Panc1 (cell line): ENCODE data around the gene SLC13A3. TPM values are rescaled to one million over a fixed set of nuclear protein-coding genes. Genes with fewer than 3 reads are reported as not detected.

Source experiments
- ATAC-seq: fragments of 200-7000 bp; cut with Tn5 transposase; 2 replicates; pipeline ENCODE4 v1.9.1; 2020; ENCODE audit warnings: mild to moderate bottlenecking, moderate library complexity
- BruUV-seq: library from RNA; stranded (reverse); fragments of 400-500 nt; replicated peaks from 2 replicates; lab custom pipeline; 2021; lab: Mats Ljungman, UMichigan
- CTCF ChIA-PET: fragments of 300-600 bp; sonication (Branson Sonifier 250); formaldehyde crosslinking; loops from one replicate; lab custom pipeline; 2022; ENCODE audit warnings: antibody characterized with exemption; lab: Charles Lee
- POLR2A ChIA-PET: fragments of 300-600 bp; sonication (Branson Sonifier 250); formaldehyde crosslinking; loops from one replicate; lab custom pipeline; 2022; ENCODE audit warnings: antibody characterized with exemption; lab: Charles Lee
- DNase-seq: peaks from one replicate; pipeline ENCODE4 v3.0.0-alpha.2; 2010; ENCODE audit warnings: low read depth, low spot score
- H3K27ac ChIP-seq: 2 replicates; pipeline ENCODE4 v1.5.1; 2011; ENCODE audit warnings: mild to moderate bottlenecking, low read length, inconsistent platforms
- H3K27me3 ChIP-seq: fragments of 200-500 bp; sonication (Bioruptor generic); 2 replicates; pipeline ENCODE4 v1.6.0; 2014; ENCODE audit warnings: low read length, inconsistent platforms; ENCODE audit not compliant: control insufficient read depth, insufficient read depth
- H3K36me3 ChIP-seq: fragments of 200-500 bp; sonication (Bioruptor generic); 2 replicates; pipeline ENCODE4 v1.5.1; 2014; ENCODE audit warnings: inconsistent platforms, mild to moderate bottlenecking, low read length, moderate library complexity; ENCODE audit not compliant: control insufficient read depth, insufficient read depth
- H3K4me1 ChIP-seq: 2 replicates; pipeline ENCODE4 v1.5.1; 2011; ENCODE audit warnings: inconsistent platforms, mild to moderate bottlenecking, low read length, moderate library complexity; ENCODE audit not compliant: control insufficient read depth, insufficient read depth
- H3K4me3 ChIP-seq, 2 experiments: 2 replicates each; pipeline ENCODE4 v1.5.1; 2011 to 2012; ENCODE audit warnings: low read depth in 2 of 2, low read length in 2 of 2, mild to moderate bottlenecking in 2 of 2, inconsistent platforms in 1 of 2, moderate library complexity in 1 of 2
- H3K9me3 ChIP-seq: fragments of 200-500 bp; sonication (Bioruptor generic); 2 replicates; pipeline ENCODE4 v1.5.1; 2014; ENCODE audit warnings: low read depth, mild to moderate bottlenecking, inconsistent platforms, low read length, moderate library complexity; ENCODE audit not compliant: control insufficient read depth, insufficient read depth
- CTCF ChIP-seq: fragments of 450-650 bp; IDR thresholded peaks from 2 replicates; pipeline ENCODE4 v1.5.1; 2017; ENCODE audit warnings: mild to moderate bottlenecking
- POLR2AphosphoS5 ChIP-seq: IDR thresholded peaks from 2 replicates; pipeline ENCODE4 v1.6.1; 2012; ENCODE audit warnings: mild to moderate bottlenecking, low read depth, low read length, moderate library complexity
- SIN3A ChIP-seq: IDR thresholded peaks from 2 replicates; pipeline ENCODE4 v1.6.1; 2012; ENCODE audit warnings: low read depth, mild to moderate bottlenecking, low read length, moderate library complexity, borderline replicate concordance; ENCODE audit not compliant: insufficient read depth
- TCF7L2 ChIP-seq: IDR thresholded peaks from 2 replicates; pipeline ENCODE4 v1.6.1; 2011; ENCODE audit warnings: mild to moderate bottlenecking, low read depth, low read length, inconsistent platforms
- in situ Hi-C: cut with HindIII; loops from 2 replicates; pipeline ENCODE4 v1.10.0; 2016; ENCODE audit warnings: low sequenced_read_pairs, low pct_unique_long_range_greater_than_20kb
- intact Hi-C: fragments of 100-400 bp; cut with micrococcal nuclease; formaldehyde crosslinking; loops from one replicate; pipeline ENCODE4 v1.10.0; 2022; ENCODE audit not compliant: unreplicated experiment
- total RNA-seq: library from RNA; stranded (reverse); gene quantifications from one replicate; pipeline ENCODE4 v1.2.1, GENCODE V29; 2021; ENCODE audit not compliant: unreplicated experiment
- TF ChIP-seq, protein P1 (sequence below), 2 experiments: IDR thresholded peaks; 2 replicates each; pipeline ENCODE4 v1.6.1; 2011 to 2012; ENCODE audit warnings: low read depth in 2 of 2, control low read depth in 1 of 2, low read length in 1 of 2, mild to moderate bottlenecking in 1 of 2, moderate library complexity in 1 of 2; ENCODE audit not compliant: insufficient read depth in 1 of 2

SLC13A3 gene
- total RNA-seq, 1 experiment from 2014 or later: 0.31 TPM

DNA sequence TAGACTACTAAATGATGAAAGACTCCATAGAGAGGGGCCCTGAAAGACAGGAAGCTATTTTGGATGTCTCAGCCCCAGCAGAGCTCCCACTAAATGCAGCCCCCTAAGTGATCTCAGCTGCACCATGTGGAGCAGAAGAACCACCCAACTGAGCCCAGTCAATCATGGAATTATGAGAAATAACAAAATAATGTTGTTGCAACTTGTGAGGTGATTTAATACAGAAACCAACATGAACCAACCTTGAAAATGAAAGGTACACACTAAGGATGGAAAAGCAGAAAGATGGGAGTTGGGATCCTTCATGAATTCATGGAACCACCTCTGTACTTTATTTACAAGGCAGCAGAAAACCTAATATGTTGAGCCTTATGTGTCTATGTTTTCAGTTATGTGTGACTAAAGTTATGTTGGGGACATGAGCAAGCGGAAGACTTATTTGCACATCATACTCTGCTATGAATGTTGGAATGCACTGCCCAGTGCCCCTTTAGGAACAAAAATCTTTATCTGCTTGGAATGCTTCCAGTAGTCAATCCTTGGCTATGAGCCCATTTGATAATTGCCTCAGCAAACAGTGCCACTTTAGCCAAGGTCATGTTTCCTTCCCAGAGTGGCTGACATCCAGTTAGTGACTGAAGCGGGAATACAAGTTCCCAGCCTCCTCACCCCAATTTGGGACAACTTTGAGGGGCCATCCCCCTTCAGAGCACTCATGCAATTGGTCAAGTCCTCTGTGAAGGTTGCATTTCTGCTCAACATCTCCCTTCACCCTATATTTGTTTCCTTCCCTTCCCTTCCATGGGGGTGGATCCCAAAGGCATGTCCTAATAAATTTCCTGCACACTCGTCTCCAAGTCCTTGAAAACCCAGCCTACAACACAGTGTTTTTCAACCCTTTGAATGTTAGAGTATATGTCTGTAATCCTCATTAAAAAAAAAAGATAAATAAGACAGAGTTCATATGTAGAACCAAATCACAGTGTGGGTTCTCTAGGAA is 19.6 kb upstream of the SLC13A3 start:
- Histone ChIP-seq H3K4me1 (no peaks in the 10 kb centered on the region), H3K27me3 (no peaks in the 10 kb centered on the region), H3K4me3 (no peak overlapping the region), H3K27ac (no peak overlapping the region), H3K36me3 (no peaks in the 10 kb centered on the region), H3K9me3 (peaks cover 3% of the 10 kb centered on the region; the same call in 1 of the 2 replicates)
- CTCF ChIA-PET: interaction anchor here (0.5 kb wide), 1 partner anchor 186 kb away, joined by 3 read pairs; no protein-coding TSS in a partner anchor
- intact Hi-C loops (no loop called here), in situ Hi-C loops (no loop called here)
- TF ChIP-seq, protein P1, sequence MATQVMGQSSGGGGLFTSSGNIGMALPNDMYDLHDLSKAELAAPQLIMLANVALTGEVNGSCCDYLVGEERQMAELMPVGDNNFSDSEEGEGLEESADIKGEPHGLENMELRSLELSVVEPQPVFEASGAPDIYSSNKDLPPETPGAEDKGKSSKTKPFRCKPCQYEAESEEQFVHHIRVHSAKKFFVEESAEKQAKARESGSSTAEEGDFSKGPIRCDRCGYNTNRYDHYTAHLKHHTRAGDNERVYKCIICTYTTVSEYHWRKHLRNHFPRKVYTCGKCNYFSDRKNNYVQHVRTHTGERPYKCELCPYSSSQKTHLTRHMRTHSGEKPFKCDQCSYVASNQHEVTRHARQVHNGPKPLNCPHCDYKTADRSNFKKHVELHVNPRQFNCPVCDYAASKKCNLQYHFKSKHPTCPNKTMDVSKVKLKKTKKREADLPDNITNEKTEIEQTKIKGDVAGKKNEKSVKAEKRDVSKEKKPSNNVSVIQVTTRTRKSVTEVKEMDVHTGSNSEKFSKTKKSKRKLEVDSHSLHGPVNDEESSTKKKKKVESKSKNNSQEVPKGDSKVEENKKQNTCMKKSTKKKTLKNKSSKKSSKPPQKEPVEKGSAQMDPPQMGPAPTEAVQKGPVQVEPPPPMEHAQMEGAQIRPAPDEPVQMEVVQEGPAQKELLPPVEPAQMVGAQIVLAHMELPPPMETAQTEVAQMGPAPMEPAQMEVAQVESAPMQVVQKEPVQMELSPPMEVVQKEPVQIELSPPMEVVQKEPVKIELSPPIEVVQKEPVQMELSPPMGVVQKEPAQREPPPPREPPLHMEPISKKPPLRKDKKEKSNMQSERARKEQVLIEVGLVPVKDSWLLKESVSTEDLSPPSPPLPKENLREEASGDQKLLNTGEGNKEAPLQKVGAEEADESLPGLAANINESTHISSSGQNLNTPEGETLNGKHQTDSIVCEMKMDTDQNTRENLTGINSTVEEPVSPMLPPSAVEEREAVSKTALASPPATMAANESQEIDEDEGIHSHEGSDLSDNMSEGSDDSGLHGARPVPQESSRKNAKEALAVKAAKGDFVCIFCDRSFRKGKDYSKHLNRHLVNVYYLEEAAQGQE (IDR thresholded peaks at IDR 0.05; ENCODE audit: insufficient read depth in 1 of 2, low read depth in 2 of 2, low read length in 1 of 2): no peak
- TF ChIP-seq POLR2AphosphoS5 (no peak), SIN3A (no peak), CTCF (no peak), TCF7L2 (no peak)
- DNase-seq (no peak), ATAC-seq (no peak)
- no TSS peak for BruUV-seq
- POLR2A ChIA-PET: no interaction called here

DNA sequence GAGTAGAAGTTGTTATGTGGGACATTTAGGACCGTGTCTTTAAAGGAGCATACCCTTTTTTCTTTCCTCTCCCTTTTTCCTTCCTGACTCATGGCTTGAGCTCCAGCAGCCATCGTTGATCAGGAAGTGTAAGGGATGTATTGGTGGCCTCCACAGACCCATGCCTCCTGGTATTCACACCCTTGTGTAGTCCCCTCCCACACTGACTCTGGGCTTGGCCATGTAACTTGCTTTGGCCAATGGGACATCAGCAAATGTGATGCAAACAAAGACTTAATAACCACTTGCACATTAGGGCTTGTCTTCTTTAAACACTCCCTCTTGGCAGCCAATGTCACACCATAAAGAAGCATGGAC is 18.9 kb upstream of the SLC13A3 start:
- BruUV-seq: no TSS peak
- Histone ChIP-seq H3K4me1 (no peaks in the 10 kb centered on the region), H3K27me3 (no peaks in the 10 kb centered on the region), H3K4me3 (no peak overlapping the region), H3K36me3 (no peaks in the 10 kb centered on the region), H3K9me3 (peaks cover 3% of the 10 kb centered on the region; the same call in 1 of the 2 replicates), H3K27ac (no peak overlapping the region)
- DNase-seq (no peak), ATAC-seq (no peak)
- TF ChIP-seq POLR2AphosphoS5 (no peak), TCF7L2 (no peak), SIN3A (no peak), CTCF (no peak)
- TF ChIP-seq, protein P1 (IDR thresholded peaks at IDR 0.05; ENCODE audit: insufficient read depth in 1 of 2, low read depth in 2 of 2, low read length in 1 of 2): no peak
- in situ Hi-C loops (no loop called here), intact Hi-C loops (no loop called here)
- CTCF ChIA-PET: interaction anchor here (0.5 kb wide), 1 partner anchor 187 kb away, joined by 3 read pairs; no protein-coding TSS in a partner anchor
- POLR2A ChIA-PET: no interaction called here
